Karpas-422 (cell line): Measurements from ENCODE around the gene SLC25A30. TPM values are rescaled to one million over a fixed set of nuclear protein-coding genes. Genes with fewer than 3 reads are reported as not detected.
"Not testable (repeated sequence)": the region's sequence is repeated elsewhere in the genome, so short reads cannot be mapped to it uniquely, and the experiment has no call there.

Experiments used
- DNase-seq: peaks from one replicate; pipeline ENCODE4 v3.0.0-alpha.2; 2015
- H2AFZ ChIP-seq: fragments of 200-600 bp; sonication (generic); 2 replicates; pipeline ENCODE4 v1.6.1; 2014; ENCODE audit warnings: antibody characterized with exemption, low read length, mixed read lengths
- H3K27ac ChIP-seq: fragments of 200-600 bp; sonication (generic); 2 replicates; pipeline ENCODE4 v1.5.1; 2014; ENCODE audit warnings: mild to moderate bottlenecking, low read length, moderate library complexity
- H3K27me3 ChIP-seq: fragments of 200-600 bp; sonication (generic); 2 replicates; pipeline ENCODE4 v1.6.1; 2014; ENCODE audit warnings: low read length, mixed read lengths
- H3K36me3 ChIP-seq: fragments of 200-600 bp; sonication (generic); 2 replicates; pipeline ENCODE4 v1.6.1; 2014; ENCODE audit warnings: low read length, mixed read lengths; ENCODE audit not compliant: insufficient read depth
- H3K4me1 ChIP-seq: fragments of 200-600 bp; sonication (generic); 2 replicates; pipeline ENCODE4 v1.6.1; 2014; ENCODE audit warnings: mild to moderate bottlenecking, low read length, mixed read lengths
- H3K4me2 ChIP-seq: fragments of 200-600 bp; sonication (generic); 2 replicates; pipeline ENCODE4 v1.6.1; 2014; ENCODE audit warnings: low read length, low read depth, mild to moderate bottlenecking; ENCODE audit not compliant: poor library complexity, severe bottlenecking
- H3K4me3 ChIP-seq: fragments of 200-600 bp; sonication (generic); 2 replicates; pipeline ENCODE4 v1.5.1; 2014; ENCODE audit warnings: mild to moderate bottlenecking, antibody characterized with exemption, low read length, mixed read lengths
- H3K79me2 ChIP-seq: fragments of 200-600 bp; sonication (generic); 2 replicates; pipeline ENCODE4 v1.6.1; 2014; ENCODE audit warnings: mild to moderate bottlenecking, low read length, mixed read lengths
- H3K9ac ChIP-seq: fragments of 200-600 bp; sonication (generic); 2 replicates; pipeline ENCODE4 v1.6.0; 2014; ENCODE audit warnings: low read length
- H3K9me2 ChIP-seq: fragments of 200-600 bp; sonication (generic), shearing (Covaris generic); replicated peaks from 2 replicates; pipeline ENCODE4 v1.6.0; 2014; ENCODE audit warnings: mild to moderate bottlenecking, low read length, moderate library complexity; ENCODE audit not compliant: insufficient read depth
- H3K9me3 ChIP-seq: fragments of 300-700, 200-600 bp; sonication (generic); 2 replicates; pipeline ENCODE4 v1.6.1; 2014; ENCODE audit warnings: low read length, mixed read lengths
- H4K20me1 ChIP-seq: fragments of 200-600 bp; sonication (generic); 2 replicates; pipeline ENCODE4 v1.6.1; 2014; ENCODE audit warnings: mild to moderate bottlenecking, antibody characterized with exemption, low read length, low read depth; ENCODE audit not compliant: insufficient read depth
- total RNA-seq: library from RNA; depleted of rRNA; stranded (reverse); fragments of >200 nt; shearing (Covaris generic); gene quantifications from 2 replicates; pipeline ENCODE4 v1.2.3, GENCODE V29; 2014; ENCODE audit warnings: low replicate concordance

The SLC25A30 gene
- total RNA-seq, 1 experiment from 2014 or later, result not detected

GRCh38 chr13:45436953-45437352 is 18.8 kb upstream of the SLC25A30 start:
- no peak for DNase-seq
- H3K79me2 ChIP-seq, result no peaks in the 10 kb centered on the region
- H3K4me1 ChIP-seq, result no peaks in the 10 kb centered on the region
- no peaks in the 10 kb centered on the region for H3K9me2 ChIP-seq
- no peak overlapping the region for H3K4me3 ChIP-seq
- H3K9me3 ChIP-seq, result no peaks in the 10 kb centered on the region
- no peaks in the 10 kb centered on the region for H3K36me3 ChIP-seq
- no peak overlapping the region for H3K4me2 ChIP-seq
- no peaks in the 10 kb centered on the region for H3K27me3 ChIP-seq
- H2AFZ ChIP-seq, result no peak overlapping the region
- H4K20me1 ChIP-seq, result no peaks in the 10 kb centered on the region
- no peak overlapping the region for H3K9ac ChIP-seq
- H3K27ac ChIP-seq, result no peak overlapping the region

GRCh38 chr13:45436332-45436731 is 18.2 kb upstream of the SLC25A30 start:
- Histone ChIP-seq H3K27ac (no peak overlapping the region), H3K9me2 (no peaks in the 10 kb centered on the region)
- no peak for DNase-seq

GRCh38 chr13:45434556-45435371 is 16.6 kb upstream of the SLC25A30 start:
- H3K9ac ChIP-seq, result no peak overlapping the region
- H3K27ac ChIP-seq, result no peak overlapping the region
- H3K4me3 ChIP-seq, result no peak overlapping the region
- no peak overlapping the region for H2AFZ ChIP-seq
- no peaks in the 10 kb centered on the region for H3K79me2 ChIP-seq
- no peak overlapping the region for H3K4me2 ChIP-seq
- H3K27me3 ChIP-seq, result no peaks in the 10 kb centered on the region
- no peak for DNase-seq
- no peaks in the 10 kb centered on the region for H3K36me3 ChIP-seq
- no peaks in the 10 kb centered on the region for H3K9me3 ChIP-seq
- no peaks in the 10 kb centered on the region for H4K20me1 ChIP-seq
- H3K9me2 ChIP-seq, result no peaks in the 10 kb centered on the region
- no peaks in the 10 kb centered on the region for H3K4me1 ChIP-seq

More at GRCh38 chr13:45436332-45436731, 18.2 kb upstream of the SLC25A30 start:
- Histone ChIP-seq H3K9me3 (no peaks in the 10 kb centered on the region), H3K27me3 (no peaks in the 10 kb centered on the region), H3K4me1 (no peaks in the 10 kb centered on the region), H3K79me2 (no peaks in the 10 kb centered on the region), H2AFZ (no peak overlapping the region), H3K36me3 (no peaks in the 10 kb centered on the region), H3K4me3 (no peak overlapping the region), H3K9ac (no peak overlapping the region), H4K20me1 (no peaks in the 10 kb centered on the region), H3K4me2 (no peak overlapping the region)

GRCh38 chr13:45433381-45433790 is 15.2 kb upstream of the SLC25A30 start:
- H3K27me3 ChIP-seq, result no peaks in the 10 kb centered on the region
- H2AFZ ChIP-seq, result no peak overlapping the region
- no peaks in the 10 kb centered on the region for H3K79me2 ChIP-seq
- H3K4me2 ChIP-seq, result no peak overlapping the region
- H3K4me1 ChIP-seq, result no peaks in the 10 kb centered on the region
- no peak overlapping the region for H3K27ac ChIP-seq
- no peaks in the 10 kb centered on the region for H4K20me1 ChIP-seq
- no peak overlapping the region for H3K4me3 ChIP-seq
- H3K9me3 ChIP-seq, result no peaks in the 10 kb centered on the region
- no peak overlapping the region for H3K9ac ChIP-seq
- no peaks in the 10 kb centered on the region for H3K36me3 ChIP-seq
- no peak for DNase-seq
- H3K9me2 ChIP-seq, result no peaks in the 10 kb centered on the region

GRCh38 chr13:45432737-45433380 is 14.7 kb upstream of the SLC25A30 start:
- Histone ChIP-seq H2AFZ (no peak overlapping the region), H3K9ac (no peak overlapping the region), H4K20me1 (no peaks in the 10 kb centered on the region)

GRCh38 chr13:45426056-45426841 is 8.1 kb upstream of the SLC25A30 start:
- not testable (repeated sequence) for H3K36me3 ChIP-seq, DNase-seq, H3K79me2 ChIP-seq, H3K4me3 ChIP-seq, H3K27me3 ChIP-seq, H3K9ac ChIP-seq, H3K4me1 ChIP-seq, H3K4me2 ChIP-seq, H3K9me3 ChIP-seq, H2AFZ ChIP-seq, H3K9me2 ChIP-seq, H3K27ac ChIP-seq, H4K20me1 ChIP-seq

More at GRCh38 chr13:45432737-45433380, 14.7 kb upstream of the SLC25A30 start:
- no peaks in the 10 kb centered on the region for H3K27me3 ChIP-seq
- H3K4me3 ChIP-seq, result no peak overlapping the region
- no peaks in the 10 kb centered on the region for H3K36me3 ChIP-seq
- no peaks in the 10 kb centered on the region for H3K9me2 ChIP-seq
- DNase-seq, result no peak
- no peaks in the 10 kb centered on the region for H3K4me1 ChIP-seq
- no peaks in the 10 kb centered on the region for H3K9me3 ChIP-seq
- no peak overlapping the region for H3K4me2 ChIP-seq
- no peaks in the 10 kb centered on the region for H3K79me2 ChIP-seq
- no peak overlapping the region for H3K27ac ChIP-seq

GRCh38 chr13:45422731-45423292 is 4.6 kb upstream of the SLC25A30 start:
- H2AFZ ChIP-seq, result no peak overlapping the region
- H4K20me1 ChIP-seq, result no peaks in the 10 kb centered on the region
- no peak overlapping the region for H3K27ac ChIP-seq
- H3K27me3 ChIP-seq, result no peaks in the 10 kb centered on the region
- peaks cover 7% of the 10 kb centered on the region for H3K4me1 ChIP-seq
- H3K36me3 ChIP-seq, result no peaks in the 10 kb centered on the region
- no peak overlapping the region for H3K9ac ChIP-seq
- H3K79me2 ChIP-seq, result no peaks in the 10 kb centered on the region
- no peaks in the 10 kb centered on the region for H3K9me3 ChIP-seq
- no peak overlapping the region for H3K4me3 ChIP-seq
- H3K4me2 ChIP-seq, result no peak overlapping the region
- no peak for DNase-seq
- no peaks in the 10 kb centered on the region for H3K9me2 ChIP-seq

- H3K27ac ChIP-seq, result no peak overlapping the region
- no peaks in the 10 kb centered on the region for H3K27me3 ChIP-seq
- H3K36me3 ChIP-seq, result no peaks in the 10 kb centered on the region
- no peaks in the 10 kb centered on the region; the same call in 1 of the 2 replicates for H4K20me1 ChIP-seq
- no peaks in the 10 kb centered on the region for H3K9me2 ChIP-seq
- no peak for DNase-seq
- peaks cover 22% of the 10 kb centered on the region for H3K4me1 ChIP-seq
- no peak overlapping the region for H3K4me2 ChIP-seq
- H3K4me3 ChIP-seq, result no peak overlapping the region
- no peaks in the 10 kb centered on the region for H3K9me3 ChIP-seq
- H3K79me2 ChIP-seq, result no peaks in the 10 kb centered on the region
- H2AFZ ChIP-seq, result no peak overlapping the region
- H3K9ac ChIP-seq, result no peak overlapping the region
Measured at GRCh38 chr13:45419945-45420344, 1.8 kb upstream of the SLC25A30 start.
